HTERT RPE-1 (cell line): ENCODE data around the gene ELF4.

Experiments
- in situ Hi-C: fragments of 300-500 bp; cut with MboI; formaldehyde crosslinking; loops from 4 replicates; pipeline ENCODE4 v1.14.3; 2020; ENCODE audit warnings: low sequenced_read_pairs

Gene ELF4

GRCh38 chrX:130110379-130111219, at the start of gene ELF4:
ELF4 (minus strand) TSS chrX:130110497; CDS start chrX:130081330, 29,167 bp downstream.
- in situ Hi-C loops, result no loop called here

GRCh38 chrX:130159776-130160175, 49.5 kb upstream of the ELF4 start:
- in situ Hi-C loops, result no loop called here

GRCh38 chrX:130158311-130158710, 48.0 kb upstream of the ELF4 start:
- in situ Hi-C loops, result no loop called here

GRCh38 chrX:130155564-130155963, 45.3 kb upstream of the ELF4 start:
- in situ Hi-C loops, result no loop called here

GRCh38 chrX:130147631-130148030, 37.3 kb upstream of the ELF4 start:
- in situ Hi-C loops, result no loop called here

- in situ Hi-C loops, result no loop called here
These were observed 34.8 kb upstream of the ELF4 start for GRCh38 chrX:130145123-130145522.

- in situ Hi-C loops, result no loop called here
These were observed 34.2 kb upstream of the ELF4 start for GRCh38 chrX:130144509-130144908.

GRCh38 chrX:130139474-130140201, 29.3 kb upstream of the ELF4 start:
- in situ Hi-C loops, result no loop called here

- in situ Hi-C loops, result no loop called here
These were observed 26.7 kb upstream of the ELF4 start for GRCh38 chrX:130136961-130137360.

- in situ Hi-C loops, result no loop called here
These were observed 26.2 kb upstream of the ELF4 start for GRCh38 chrX:130136496-130136895.

- in situ Hi-C loops, result no loop called here
These were observed 20.7 kb upstream of the ELF4 start for GRCh38 chrX:130130990-130131389.

GRCh38 chrX:130125091-130125874, 15.0 kb upstream of the ELF4 start:
- in situ Hi-C loops, result no loop called here

GRCh38 chrX:130124577-130124976, 14.3 kb upstream of the ELF4 start:
- in situ Hi-C loops, result no loop called here

- in situ Hi-C loops, result no loop called here
These were observed 11.2 kb upstream of the ELF4 start for GRCh38 chrX:130121505-130121800.

- in situ Hi-C loops, result no loop called here
These were observed 10.6 kb upstream of the ELF4 start for GRCh38 chrX:130120746-130121504.

- in situ Hi-C loops, result no loop called here
These were observed 10.0 kb upstream of the ELF4 start for GRCh38 chrX:130120321-130120731.

- in situ Hi-C loops, result no loop called here
These were observed 9.1 kb upstream of the ELF4 start for GRCh38 chrX:130119312-130119898.

- in situ Hi-C loops, result no loop called here
These were observed 8.4 kb upstream of the ELF4 start for GRCh38 chrX:130118441-130119311.

- in situ Hi-C loops, result no loop called here
These were observed 6.9 kb upstream of the ELF4 start for GRCh38 chrX:130117166-130117565.
